ENCODE results near the gene PRAMEF9. TPM values are rescaled to one million over a fixed set of nuclear protein-coding genes. Genes with fewer than 3 reads are reported as not detected.
"Not testable (repeated sequence)": the region's sequence is repeated elsewhere in the genome, so short reads cannot be mapped to it uniquely, and the experiment has no call there.

The PRAMEF9 gene
- total RNA-seq: not detected in 2 replicates

DNA sequence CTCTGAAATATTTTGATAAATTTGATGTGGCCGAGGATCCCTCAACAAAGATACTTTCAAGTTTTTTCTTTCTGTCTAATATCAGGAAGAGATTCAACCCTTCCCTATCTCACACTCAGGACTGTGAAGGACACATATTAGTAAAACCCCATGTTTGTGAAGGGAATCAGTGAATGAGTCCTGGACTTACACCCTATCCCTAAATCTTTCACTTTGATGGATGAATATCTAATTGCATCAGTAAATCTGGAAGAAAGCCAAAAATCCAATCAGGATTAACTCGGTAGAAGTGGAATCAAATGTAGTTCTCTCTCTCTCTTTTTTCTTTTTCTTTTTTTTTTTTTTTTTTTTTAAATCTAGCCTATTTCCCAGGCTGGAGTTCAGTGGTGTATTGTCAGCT is at the start of gene PRAMEF9:
PRAMEF9 (plus strand) TSS at position 301 of the 400 bp plus-strand sequence. CDS start 3,433 bp downstream, outside the sequence.
- not testable (repeated sequence) for DNase-seq

- DNase-seq: not testable (repeated sequence)
Observed at GRCh38 chr1:13155909-13156308, 15.7 kb upstream of the PRAMEF9 start, which contains the start of gene PRAMEF26. TSS of gene PRAMEF26 (minus strand) at chr1:13156009. CDS start at chr1:13153095, 2,914 bp downstream.

GRCh38 chr1:13165531-13165930 is 6.1 kb upstream of the PRAMEF9 start, which contains the start of gene HNRNPCL4:
TSS of gene HNRNPCL4 (minus strand) at chr1:13165631. CDS start at chr1:13165467, 164 bp downstream.
- DNase-seq: not testable (repeated sequence)

- DNase-seq: not testable (repeated sequence)
Observed at GRCh38 chr1:13201309-13201708, 29.7 kb downstream of the PRAMEF9 start, which contains the start of gene PRAMEF13. TSS of gene PRAMEF13 (minus strand) at chr1:13201409. CDS start at chr1:13199589, 1,820 bp downstream.

GRCh38 chr1:13208712-13209111 is 37.1 kb downstream of the PRAMEF9 start:
- not testable (repeated sequence) for DNase-seq

DNA sequence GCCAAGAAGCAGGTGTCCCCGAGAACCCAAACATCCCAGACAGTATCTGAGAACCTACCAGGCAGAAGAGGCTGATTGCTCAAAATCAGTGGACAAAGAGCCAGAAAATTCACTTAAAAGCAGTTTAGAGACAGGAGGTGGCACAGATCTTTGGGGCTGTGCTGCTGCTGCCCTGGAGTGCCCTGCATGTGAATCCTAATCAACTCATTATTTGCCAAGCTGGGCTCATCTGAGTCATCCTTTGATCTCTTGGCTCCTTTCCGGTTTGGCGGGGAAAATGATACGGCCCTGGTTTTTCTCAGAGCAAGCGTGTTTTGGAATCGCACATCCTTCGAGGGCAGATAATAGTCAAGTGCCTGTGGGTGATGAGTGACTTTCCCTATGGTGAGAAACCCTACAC is 45.0 kb downstream of the PRAMEF9 start:
- DNase-seq: not testable (repeated sequence)

GRCh38 chr1:13219203-13219602 is 47.6 kb downstream of the PRAMEF9 start:
- DNase-seq: not testable (repeated sequence)

DNA sequence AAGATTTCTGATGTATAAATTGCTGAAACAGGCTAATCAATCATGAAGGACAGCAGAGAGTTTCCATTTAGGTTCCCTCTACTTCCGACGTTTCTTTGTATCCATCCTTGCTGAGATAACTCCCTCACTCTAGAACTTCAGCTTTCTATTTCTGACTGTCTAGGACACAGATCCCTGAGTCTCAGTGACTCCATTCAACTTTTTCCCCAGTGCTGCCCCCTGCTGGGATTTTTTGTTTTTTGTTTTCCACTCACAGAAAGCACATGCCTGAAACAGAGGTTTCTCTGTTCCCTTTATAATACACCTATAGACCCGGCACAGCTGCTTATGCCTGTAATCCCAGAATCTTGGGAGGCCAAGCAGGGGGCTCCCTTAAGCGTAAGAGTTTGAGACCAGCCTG is 51.1 kb downstream of the PRAMEF9 start:
- DNase-seq: not testable (repeated sequence)

DNA sequence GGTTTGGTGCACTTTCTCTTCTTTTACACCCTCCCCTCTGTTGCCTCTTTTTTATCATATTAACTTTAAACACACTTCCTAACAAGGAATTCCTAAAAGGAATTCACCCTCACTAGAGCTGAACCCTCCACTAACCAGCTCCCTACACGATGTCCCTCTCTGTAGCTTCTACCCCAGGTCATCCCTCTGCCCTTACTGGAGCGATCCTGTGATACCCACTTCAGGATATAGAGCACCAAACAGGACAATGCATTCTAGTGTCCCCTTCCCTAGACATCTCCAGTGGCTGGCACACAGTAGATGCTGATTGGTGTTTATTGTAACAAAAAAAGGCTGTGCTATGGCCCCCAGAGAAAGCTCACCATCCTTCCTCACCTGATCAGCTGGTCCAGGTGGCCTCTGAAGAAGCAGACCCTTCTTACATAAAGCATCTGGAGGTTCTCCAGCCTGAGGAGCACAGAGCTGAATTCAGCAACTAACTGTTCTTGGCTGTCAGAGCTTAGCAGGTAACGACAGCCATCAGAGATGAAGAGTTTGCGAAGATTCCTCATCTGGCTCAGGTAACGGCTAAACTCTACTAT is 52.9 kb downstream of the PRAMEF9 start:
- DNase-seq: no peak

GRCh38 chr1:13225675-13226204 is 54.1 kb downstream of the PRAMEF9 start, which contains the start of gene PRAMEF18:
TSS of gene PRAMEF18 (minus strand) at chr1:13226154. CDS start at chr1:13226106, 48 bp downstream.
- DNase-seq: not testable (repeated sequence)

DNA sequence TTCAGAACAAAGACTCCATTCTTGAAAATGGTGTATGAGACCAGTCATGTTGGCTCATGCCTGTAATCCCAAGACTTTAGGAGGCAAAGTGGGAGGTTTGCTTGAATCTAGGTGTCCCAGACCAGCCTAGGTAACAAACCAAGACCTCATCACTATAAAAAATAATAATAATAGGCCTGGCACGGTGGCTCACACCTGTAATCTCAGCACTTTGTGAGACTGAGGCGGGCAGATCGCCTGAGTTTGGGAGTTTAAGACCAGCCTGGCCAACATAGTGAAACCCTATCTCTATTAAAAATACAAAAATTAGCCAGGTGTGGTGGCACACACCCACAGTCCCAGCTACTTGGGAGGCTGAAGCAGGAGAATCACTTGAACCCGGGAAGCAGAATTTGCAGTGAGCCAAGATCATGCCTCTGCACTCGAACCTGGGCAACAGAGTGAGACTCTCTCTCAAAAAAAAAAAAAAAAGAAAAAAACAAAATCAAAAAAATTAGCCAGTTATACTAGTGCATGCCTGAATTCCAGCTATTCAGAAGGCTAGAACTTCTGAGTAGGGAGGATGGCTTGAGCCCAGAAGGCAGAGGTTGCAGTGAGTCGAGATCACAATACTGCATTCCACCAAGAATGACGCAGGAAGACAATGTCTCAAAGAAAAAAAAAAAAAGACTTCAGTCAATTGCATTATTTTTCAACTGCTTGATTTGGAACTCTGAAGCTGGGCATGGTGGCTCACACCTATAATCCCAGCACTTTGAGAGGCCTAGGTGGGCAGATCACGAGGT is 55.8 kb downstream of the PRAMEF9 start:
- DNase-seq: not testable (repeated sequence)

DNA sequence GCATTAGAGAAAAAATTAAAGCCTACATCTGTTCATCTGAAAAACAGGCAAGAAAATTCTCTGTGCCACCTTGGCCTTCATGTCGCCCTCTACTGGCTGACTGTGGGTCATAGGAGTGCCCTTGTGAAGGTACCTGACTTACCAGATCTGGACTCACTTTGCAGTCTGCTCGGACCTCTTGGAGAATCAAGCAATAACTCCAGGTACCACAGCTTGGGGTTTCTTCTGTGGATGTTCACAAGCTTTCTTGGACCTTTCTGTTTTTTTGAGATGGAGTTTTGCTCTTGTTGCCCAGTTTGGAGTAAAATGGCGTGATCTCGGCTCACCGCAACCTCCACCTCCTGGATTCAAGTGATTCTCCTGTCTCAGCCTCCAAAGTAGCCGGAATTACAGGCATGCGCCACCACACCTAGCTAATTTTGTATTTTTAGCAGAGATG is 56.7 kb downstream of the PRAMEF9 start:
- no peak for DNase-seq

Other genes with a start within 250 kb of the PRAMEF9 start
- not detected in 2 replicates for gene PRAMEF6, start 224.3 kb upstream of the PRAMEF9 start, total RNA-seq
- not detected in 2 replicates for gene PRAMEF27, start 115.3 kb upstream of the PRAMEF9 start, total RNA-seq
- not detected in 2 replicates for gene HNRNPCL3, start 111.1 kb upstream of the PRAMEF9 start, total RNA-seq
- gene PRAMEF25, start 101.1 kb upstream of the PRAMEF9 start, total RNA-seq: not detected in 2 replicates
- not detected in 2 replicates for gene HNRNPCL2, start 55.0 kb upstream of the PRAMEF9 start, total RNA-seq
- gene PRAMEF26, start 15.8 kb upstream of the PRAMEF9 start, total RNA-seq: not detected in 2 replicates
- not detected in 2 replicates for gene HNRNPCL4, start 6.2 kb upstream of the PRAMEF9 start, total RNA-seq
- not detected in 2 replicates for gene PRAMEF13, start 29.6 kb downstream of the PRAMEF9 start, total RNA-seq
- not detected in 2 replicates for gene PRAMEF18, start 54.3 kb downstream of the PRAMEF9 start, total RNA-seq
- not detected in 2 replicates for gene PRAMEF5, start 82.3 kb downstream of the PRAMEF9 start, total RNA-seq
- gene PRAMEF8, start 113.3 kb downstream of the PRAMEF9 start, total RNA-seq: not detected in 2 replicates
- gene PRAMEF33, start 131.7 kb downstream of the PRAMEF9 start, total RNA-seq: not detected in 2 replicates
- not detected in 2 replicates for gene PRAMEF15, start 143.7 kb downstream of the PRAMEF9 start, total RNA-seq
- not detected in 2 replicates for gene PRAMEF14, start 175.3 kb downstream of the PRAMEF9 start, total RNA-seq
- gene PRAMEF19, start 200.1 kb downstream of the PRAMEF9 start, total RNA-seq: not detected in 2 replicates
- gene PRAMEF17, start 217.8 kb downstream of the PRAMEF9 start, total RNA-seq: not detected in 2 replicates
- not detected in 2 replicates for gene PRAMEF20, start 238.6 kb downstream of the PRAMEF9 start, total RNA-seq